ENCODE results near the gene TOP3B.
"Not testable (repeated sequence)": the region's sequence is repeated elsewhere in the genome, so short reads cannot be mapped to it uniquely, and the experiment has no call there.

Gene TOP3B

DNA sequence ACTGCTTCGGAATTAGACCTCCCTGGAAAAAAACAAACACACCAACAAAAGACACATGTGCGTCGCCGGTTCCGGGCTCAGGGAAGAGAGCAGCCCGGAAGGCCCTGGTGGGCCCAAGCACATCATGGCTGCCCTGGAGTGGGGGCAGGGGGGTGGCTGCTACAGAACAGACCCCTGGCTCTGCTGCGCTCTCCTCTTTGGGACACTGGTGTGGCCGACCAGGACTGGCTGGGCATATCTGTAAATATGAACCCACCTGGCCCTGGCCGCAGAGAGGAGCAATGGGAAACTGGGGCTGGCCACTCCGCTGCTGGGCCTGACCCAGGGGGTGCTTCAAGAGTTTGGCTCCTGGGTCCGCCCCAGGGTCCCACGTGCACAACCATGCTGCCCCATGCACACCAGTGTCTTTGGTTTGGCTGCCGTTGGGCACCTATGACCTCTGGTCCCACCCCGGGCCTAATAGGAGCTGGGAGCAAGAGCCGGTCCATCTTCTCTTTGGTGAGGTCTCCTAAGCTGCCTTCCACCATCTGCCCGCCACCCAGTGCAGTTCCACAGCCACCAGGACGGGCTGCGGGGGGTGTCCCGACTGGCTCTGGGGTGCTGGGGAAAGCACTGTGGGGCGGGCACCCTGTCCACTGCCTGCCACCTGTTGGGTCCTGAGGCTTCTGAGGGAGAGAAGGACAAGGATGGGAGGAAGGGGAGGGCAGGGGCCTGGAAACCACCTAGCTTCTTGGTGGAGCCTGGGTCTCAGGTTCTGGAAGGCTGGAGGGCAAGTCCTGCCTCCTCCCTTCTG lies 60.0 kb downstream of the TOP3B start:
- no peak for DNase-seq (ENCODE audit: low spot score)

- no peak for DNase-seq (ENCODE audit: low spot score)
These were observed 60.9 kb downstream of the TOP3B start for GRCh38 chr22:21921729-21922128.

DNA sequence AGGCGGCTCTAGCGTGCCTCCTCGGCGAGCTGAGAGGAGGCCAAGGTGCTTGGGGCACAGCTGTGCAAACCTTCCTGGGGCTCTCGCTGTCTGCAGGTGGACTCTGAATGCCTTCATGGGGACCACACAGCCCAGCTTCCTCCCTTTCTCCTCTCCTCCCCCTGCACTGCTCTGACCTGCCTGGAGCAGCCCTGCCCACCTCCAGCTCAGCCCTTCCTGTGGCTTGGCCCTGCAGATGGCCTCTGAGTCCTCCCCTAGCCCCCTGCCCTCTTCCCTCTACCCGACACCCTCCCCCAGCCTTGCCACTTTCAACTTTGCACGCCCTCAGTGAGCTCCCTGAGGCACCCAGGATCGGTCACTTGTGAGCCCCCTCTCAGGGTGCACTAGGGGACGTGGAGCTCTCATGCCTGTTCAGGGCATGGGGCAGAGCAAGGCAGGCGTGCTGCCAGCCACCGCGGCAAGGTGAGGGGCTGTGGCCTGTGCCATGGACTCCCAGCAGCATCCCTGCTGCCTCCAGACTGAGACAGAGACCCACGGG lies 61.3 kb downstream of the TOP3B start:
- DNase-seq (ENCODE audit: low spot score) = no peak

- no peak for DNase-seq (ENCODE audit: low spot score)
These were observed 62.0 kb downstream of the TOP3B start for GRCh38 chr22:21920341-21921183.

GRCh38 chr22:21919526-21920307 lies 62.9 kb downstream of the TOP3B start:
- no peak for DNase-seq (ENCODE audit: low spot score)

DNA sequence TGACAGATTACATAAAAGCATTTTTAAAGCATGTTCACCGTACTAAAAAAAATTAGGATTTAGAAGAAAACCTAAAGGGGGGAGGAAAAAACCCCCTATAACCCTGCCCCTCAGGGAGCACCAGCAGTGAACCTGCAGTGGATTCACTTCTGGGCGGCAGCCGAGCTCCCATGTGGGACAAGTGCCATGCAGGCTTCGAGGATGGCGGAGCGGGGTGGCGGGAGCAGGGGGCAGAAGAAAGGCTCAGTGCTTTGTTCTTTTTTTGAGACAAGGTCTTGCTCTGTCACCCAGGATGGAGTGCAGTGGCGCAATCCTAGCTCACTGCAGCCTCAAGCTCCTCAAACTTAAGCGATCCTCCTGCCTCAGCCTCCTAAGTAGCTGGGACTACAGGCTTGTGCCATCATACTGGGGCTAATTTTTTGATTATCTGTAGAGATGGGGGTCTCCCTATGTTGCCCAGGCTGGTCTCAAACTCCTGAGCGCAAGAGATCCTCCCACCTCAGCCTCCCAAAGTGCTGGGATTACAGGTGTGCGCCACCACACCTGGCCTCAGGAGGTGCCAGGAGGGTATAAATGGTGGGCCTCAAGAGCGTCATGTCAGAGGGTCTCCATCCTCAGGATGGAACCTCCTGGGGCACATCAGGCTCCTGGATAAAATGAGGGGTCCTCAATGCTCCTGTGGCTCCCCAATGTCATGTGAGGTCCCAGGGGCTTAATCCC lies 64.0 kb downstream of the TOP3B start:
- no peak for DNase-seq (ENCODE audit: low spot score)

GRCh38 chr22:21917959-21918261 lies 64.7 kb downstream of the TOP3B start:
- no peak for DNase-seq (ENCODE audit: low spot score)

- DNase-seq (ENCODE audit: low spot score) = no peak
These were observed 65.2 kb downstream of the TOP3B start for GRCh38 chr22:21917181-21917958.

DNA sequence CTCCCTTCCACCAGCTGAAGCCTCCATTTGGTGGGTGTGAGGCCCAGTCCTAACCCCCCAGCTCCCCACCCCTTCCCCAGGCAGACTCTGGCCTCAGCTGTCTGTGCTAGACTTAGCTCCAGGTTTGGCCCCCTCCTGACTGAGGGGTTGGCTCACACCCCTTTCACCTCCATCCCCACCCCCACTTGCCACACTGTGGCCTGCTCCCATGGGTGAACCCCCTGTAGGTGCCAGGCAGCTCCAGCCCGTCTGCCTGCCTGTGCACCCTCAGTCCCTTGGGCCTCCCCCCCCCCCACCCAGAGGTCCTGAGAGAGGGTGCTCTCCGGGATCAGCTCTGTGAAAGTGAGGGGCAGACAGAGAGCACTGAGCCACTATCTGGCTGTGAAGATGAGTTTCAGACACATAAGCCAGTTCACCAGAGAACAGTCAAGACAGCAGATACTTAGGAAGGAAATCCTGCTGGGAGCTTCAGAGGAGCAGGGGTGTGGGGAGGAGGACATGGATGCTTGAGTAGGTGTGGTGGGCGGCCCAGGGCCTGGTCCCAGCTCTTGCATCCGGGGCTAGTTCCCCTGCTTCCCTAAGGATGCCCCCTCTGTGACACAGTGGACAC lies 66.2 kb downstream of the TOP3B start:
- DNase-seq (ENCODE audit: low spot score) = no peak

DNA sequence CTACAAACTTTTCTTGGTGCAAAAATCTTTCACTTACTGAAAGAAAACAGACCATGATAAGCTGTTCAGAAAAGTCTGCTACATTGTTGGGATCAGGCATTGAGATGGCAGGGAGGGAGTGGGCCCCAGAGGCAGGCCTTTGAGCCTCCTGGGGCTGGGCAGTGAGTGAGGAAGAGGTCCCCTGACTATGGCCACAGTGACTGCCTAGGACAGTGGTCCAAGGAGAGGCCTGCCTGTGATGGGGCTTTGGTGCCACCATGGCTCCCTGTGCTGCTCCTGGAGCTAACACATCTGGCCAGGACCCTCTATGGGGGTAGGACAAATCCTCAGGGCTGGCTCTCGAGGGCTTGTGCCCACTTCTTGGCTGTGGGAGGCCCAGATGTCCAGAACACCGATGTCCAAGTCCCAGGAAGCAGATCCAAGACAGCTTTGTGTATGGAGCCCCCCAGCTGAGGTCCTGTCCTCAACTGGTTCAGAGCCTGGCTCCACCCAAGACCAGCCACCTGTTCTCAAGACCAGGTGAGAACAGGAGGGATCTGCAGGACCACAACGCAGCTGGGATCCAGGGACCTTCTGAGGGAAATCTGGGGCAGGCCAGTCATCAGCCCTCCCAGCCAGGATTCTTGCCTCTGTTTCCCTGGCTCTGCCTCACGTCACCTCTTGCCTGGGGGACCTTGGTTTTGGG lies 66.8 kb downstream of the TOP3B start:
- no peak for DNase-seq (ENCODE audit: low spot score)

- DNase-seq (ENCODE audit: low spot score) = not testable (repeated sequence)
These were observed 68.4 kb downstream of the TOP3B start for GRCh38 chr22:21914033-21914642.

- DNase-seq (ENCODE audit: low spot score) = not testable (repeated sequence)
These were observed 72.2 kb downstream of the TOP3B start for GRCh38 chr22:21910367-21910766.

DNA sequence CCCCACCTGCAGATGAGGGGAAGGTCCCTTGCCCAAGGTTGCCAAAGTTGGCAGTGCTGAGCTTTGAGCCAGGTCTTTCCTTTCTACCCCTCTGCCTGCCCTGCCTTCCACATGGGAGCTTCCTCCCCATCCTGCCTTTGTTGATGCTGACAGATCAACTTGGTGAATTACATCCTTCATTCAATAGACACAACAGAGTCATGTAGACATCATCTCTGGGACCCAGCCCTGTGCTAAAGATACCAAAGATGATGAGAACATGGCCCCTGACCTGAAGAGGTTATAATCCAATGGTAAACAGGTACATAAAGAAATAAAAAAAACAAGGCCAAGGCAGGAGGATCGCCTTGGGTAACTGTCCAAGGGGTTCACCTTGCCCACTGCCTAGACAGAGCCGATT lies 72.7 kb downstream of the TOP3B start:
- DNase-seq (ENCODE audit: low spot score) = no peak

- no peak for DNase-seq (ENCODE audit: low spot score)
These were observed 74.7 kb downstream of the TOP3B start for GRCh38 chr22:21907638-21908522.

Data from kidney capillary endothelial cell (primary cell).